GM12872 (cell line): ENCODE measurements around the gene KCNJ18.

Experiments
- TF ChIP-seq, protein P1 (sequence below): IDR thresholded peaks from 3 replicates; pipeline ENCODE4 v1.5.1; 2011; ENCODE audit warnings: low read depth, mild to moderate bottlenecking, low read length, moderate library complexity; ENCODE audit not compliant: insufficient read depth

Gene KCNJ18

DNA sequence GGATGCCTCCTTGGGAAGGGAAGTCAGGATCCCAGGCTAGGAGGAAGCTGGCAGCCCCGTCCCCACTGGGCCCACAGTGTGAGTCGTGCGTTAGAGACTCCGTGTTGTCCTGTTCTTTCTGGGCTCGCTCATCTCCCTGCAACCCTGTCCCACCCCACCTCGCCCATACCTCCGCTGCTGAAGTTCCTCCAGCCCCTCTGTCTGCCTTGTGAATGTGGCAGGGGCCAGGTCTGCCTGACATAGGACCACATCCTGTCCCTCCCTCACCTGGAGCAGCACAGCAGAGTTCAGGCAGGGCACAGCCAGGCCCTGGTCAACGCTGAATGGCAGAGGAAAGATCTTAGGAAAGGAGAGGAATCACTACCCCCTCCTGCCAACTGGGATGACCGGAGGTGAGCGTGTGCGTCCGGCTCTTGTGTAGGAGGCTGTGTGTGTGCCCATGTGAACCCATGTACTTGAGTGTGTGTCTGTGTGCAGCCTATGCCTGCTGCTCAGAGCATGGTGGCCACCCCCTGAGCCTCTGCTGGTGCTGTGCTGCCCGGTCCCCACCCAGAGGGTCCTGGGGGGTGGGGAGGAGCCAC, 12.8 kb downstream of the KCNJ18 start:
- TF ChIP-seq, protein P1, sequence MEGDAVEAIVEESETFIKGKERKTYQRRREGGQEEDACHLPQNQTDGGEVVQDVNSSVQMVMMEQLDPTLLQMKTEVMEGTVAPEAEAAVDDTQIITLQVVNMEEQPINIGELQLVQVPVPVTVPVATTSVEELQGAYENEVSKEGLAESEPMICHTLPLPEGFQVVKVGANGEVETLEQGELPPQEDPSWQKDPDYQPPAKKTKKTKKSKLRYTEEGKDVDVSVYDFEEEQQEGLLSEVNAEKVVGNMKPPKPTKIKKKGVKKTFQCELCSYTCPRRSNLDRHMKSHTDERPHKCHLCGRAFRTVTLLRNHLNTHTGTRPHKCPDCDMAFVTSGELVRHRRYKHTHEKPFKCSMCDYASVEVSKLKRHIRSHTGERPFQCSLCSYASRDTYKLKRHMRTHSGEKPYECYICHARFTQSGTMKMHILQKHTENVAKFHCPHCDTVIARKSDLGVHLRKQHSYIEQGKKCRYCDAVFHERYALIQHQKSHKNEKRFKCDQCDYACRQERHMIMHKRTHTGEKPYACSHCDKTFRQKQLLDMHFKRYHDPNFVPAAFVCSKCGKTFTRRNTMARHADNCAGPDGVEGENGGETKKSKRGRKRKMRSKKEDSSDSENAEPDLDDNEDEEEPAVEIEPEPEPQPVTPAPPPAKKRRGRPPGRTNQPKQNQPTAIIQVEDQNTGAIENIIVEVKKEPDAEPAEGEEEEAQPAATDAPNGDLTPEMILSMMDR: no peak

DNA sequence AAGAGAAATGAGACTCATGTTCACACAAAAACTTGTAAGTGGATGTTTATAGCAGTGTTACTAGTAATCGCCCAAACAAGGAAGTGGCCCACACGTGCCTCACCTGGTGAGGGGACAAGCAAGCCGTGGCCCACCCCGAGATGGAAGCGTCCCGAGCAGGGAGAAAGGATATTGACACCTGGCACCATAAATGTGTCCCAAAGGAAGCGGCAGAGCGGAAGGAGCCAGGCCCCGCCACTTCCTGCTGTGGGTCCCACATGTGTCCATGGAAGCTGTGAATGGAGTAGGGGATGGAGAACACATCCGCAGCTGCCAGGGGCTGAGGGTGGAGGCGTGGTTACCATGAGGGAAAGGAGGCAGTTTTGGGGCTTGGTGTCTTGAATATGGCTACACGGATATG, 18.9 kb downstream of the KCNJ18 start:
- TF ChIP-seq, protein P1: no peak

DNA sequence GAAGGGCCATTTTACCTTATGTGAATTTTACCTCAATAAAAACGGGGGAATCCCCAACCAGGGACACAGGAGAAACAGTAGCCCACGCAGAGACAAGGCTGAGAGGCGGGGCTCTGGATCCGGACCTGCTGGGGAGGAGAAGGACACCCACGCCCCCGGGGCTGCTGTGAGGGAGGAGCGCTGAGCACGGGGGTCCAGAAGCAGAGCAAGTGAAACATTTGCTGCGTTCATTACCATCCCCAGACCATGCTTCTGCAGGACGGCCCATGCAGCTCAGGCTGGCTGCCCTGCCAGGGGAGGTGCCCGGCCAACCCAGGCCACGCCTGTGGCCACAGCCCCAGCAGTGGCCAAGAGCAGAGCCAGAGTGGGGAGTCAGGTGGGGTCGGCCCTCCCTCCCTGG, 50.0 kb downstream of the KCNJ18 start:
- TF ChIP-seq, protein P1: no peak
